ENCODE measurements around the gene HOXC4. TPM values are rescaled to one million over a fixed set of nuclear protein-coding genes. Genes with fewer than 3 reads are reported as not detected.

Gene HOXC4
- total and polyA plus RNA-seq, 12 donors, result 0.03 to 0.22 (median 0.21) TPM; not detected in 8

- ATAC-seq (no peak), DNase-seq (no peak)
- Histone ChIP-seq H3K4me3 (no peak overlapping the region), H3K27ac (no peak overlapping the region), H3K27me3 (peaks cover 6 to 100% (median 97%) of the 10 kb centered on the region in 7 donors), H3K4me1 (peaks cover 5 to 35% (median 29%) of the 10 kb centered on the region in 9 donors), H3K9me3 (no peaks in the 10 kb centered on the region), H3K36me3 (no peaks in the 10 kb centered on the region)
- WGBS, 2 donors, result 44 to 51% methylated on average over 16 of the region's 16 CpGs
- TF ChIP-seq CTCF (IDR thresholded peaks at IDR 0.05), result no peak
- intact Hi-C loops (cut with DNase I), result no loop called here
These were observed 32.1 kb upstream of the HOXC4 start for GRCh38 chr12:54021432-54022013.

GRCh38 chr12:54022960-54023884, 30.4 kb upstream of the HOXC4 start:
- no peak overlapping the region for H3K27ac ChIP-seq
- H3K4me1 ChIP-seq, result peaks cover 0 to 18% (median 16%) of the 10 kb centered on the region in 9 donors
- no peaks in the 10 kb centered on the region for H3K9me3 ChIP-seq
- TF ChIP-seq CTCF (IDR thresholded peaks at IDR 0.05), result no peak
- 50 to 54% methylated on average over 8 of the region's 8 CpGs for WGBS, 2 donors
- no peak overlapping the region for H3K4me3 ChIP-seq
- H3K36me3 ChIP-seq, result no peaks in the 10 kb centered on the region
- intact Hi-C loops (cut with DNase I), result no loop called here
- no peak for ATAC-seq
- peaks cover 17 to 100% (median 97%) of the 10 kb centered on the region in 7 donors for H3K27me3 ChIP-seq
- no peak for DNase-seq

- intact Hi-C loops (cut with DNase I), result no loop called here
- no peak for ATAC-seq
- Histone ChIP-seq H3K4me1 (peaks cover 0 to 17% (median 11%) of the 10 kb centered on the region in 9 donors), H3K4me3 (no peak overlapping the region), H3K27ac (no peak overlapping the region), H3K27me3 (peaks cover 25 to 100% (median 99%) of the 10 kb centered on the region in 7 donors), H3K36me3 (no peaks in the 10 kb centered on the region), H3K9me3 (no peaks in the 10 kb centered on the region)
- WGBS, 2 donors, result 43 to 49% methylated on average over 17 of the region's 17 CpGs
- no peak for DNase-seq
- TF ChIP-seq CTCF (IDR thresholded peaks at IDR 0.05), result no peak
These were observed 29.5 kb upstream of the HOXC4 start for GRCh38 chr12:54024127-54024526.

- WGBS, 2 donors, result 40 to 49% methylated on average over 5 of the region's 5 CpGs
- ATAC-seq (no peak), DNase-seq (no peak)
- Histone ChIP-seq H3K4me1 (peaks cover 0 to 15% (median 8%) of the 10 kb centered on the region in 9 donors), H3K36me3 (no peaks in the 10 kb centered on the region), H3K9me3 (no peaks in the 10 kb centered on the region), H3K27ac (no peak overlapping the region), H3K27me3 (peaks cover 31 to 100% (median 99%) of the 10 kb centered on the region in 7 donors), H3K4me3 (no peak overlapping the region)
- TF ChIP-seq CTCF (IDR thresholded peaks at IDR 0.05), result no peak
- intact Hi-C loops (cut with DNase I), result no loop called here
These were observed 28.9 kb upstream of the HOXC4 start for GRCh38 chr12:54024581-54025305.
